Vagina (tissue), 2 donors: ENCODE results near the gene HSBP1L1.

Source experiments
- CTCF ChIP-seq, 3 experiments: fragments of 450-650 bp in 2 of 3; fragments of 200-600 bp in 1 of 3; sonication (generic) in 1 of 3; IDR thresholded peaks; one replicate each; pipeline ENCODE4 v1.5.1; 2017 to 2019; ENCODE audit warnings: antibody characterized with exemption in 3 of 3, mild to moderate bottlenecking in 2 of 3, moderate library complexity in 2 of 3
- POLR2A ChIP-seq, 2 donors: fragments of 450-650 bp; IDR thresholded peaks; one replicate each; pipeline ENCODE4 v1.6.1; 2017; ENCODE audit warnings: antibody characterized with exemption in 2 of 2, mild to moderate bottlenecking in 2 of 2, moderate library complexity in 2 of 2
- POLR2AphosphoS5 ChIP-seq, 2 donors: sonication (generic); formaldehyde crosslinking; IDR thresholded peaks; one replicate each; pipeline ENCODE4 v1.9.0; 2017; ENCODE audit warnings: antibody characterized with exemption in 2 of 2, mild to moderate bottlenecking in 2 of 2, low read depth in 1 of 2; ENCODE audit not compliant: insufficient read depth in 1 of 2

GRCh38 chr18:79928563-79928960 is 35.9 kb upstream of the HSBP1L1 start:
- no peak for TF ChIP-seq CTCF (IDR thresholded peaks at IDR 0.05)
- TF ChIP-seq POLR2A (IDR thresholded peaks at IDR 0.05), result no peak
- no peak for TF ChIP-seq POLR2AphosphoS5 (IDR thresholded peaks at IDR 0.05; ENCODE audit: insufficient read depth in 1 of 2, low read depth in 1 of 2)
